Left ventricle myocardium inferior (tissue), 1 donor: ENCODE measurements around the gene ZNF791. TPM values are rescaled to one million over a fixed set of nuclear protein-coding genes. Genes with fewer than 3 reads are reported as not detected.

Source experiments
- DNase-seq: peaks from one replicate; pipeline ENCODE4 v3.0.0-alpha.2; 2020
- H3K27ac ChIP-seq: fragments of 200-600 bp; replicated peaks from 2 replicates; pipeline ENCODE4 v1.8.0; 2021
- H3K27me3 ChIP-seq: fragments of 200-600 bp; 2 replicates; pipeline ENCODE4 v1.8.0; 2021; ENCODE audit warnings: low read depth
- H3K36me3 ChIP-seq: fragments of 200-600 bp; 2 replicates; pipeline ENCODE4 v1.8.0; 2021
- H3K4me1 ChIP-seq: fragments of 200-600 bp; 2 replicates; pipeline ENCODE4 v1.8.0; 2021
- H3K4me3 ChIP-seq: fragments of 200-600 bp; 2 replicates; pipeline ENCODE4 v1.8.0; 2021; ENCODE audit warnings: mild to moderate bottlenecking, moderate library complexity
- H3K9me3 ChIP-seq: fragments of 200-600 bp; replicated peaks from 2 replicates; pipeline ENCODE4 v1.8.0; 2021
- intact Hi-C: fragments of 100-400 bp; cut with micrococcal nuclease; formaldehyde crosslinking; loops from one replicate; pipeline ENCODE4 v1.11.0; 2022
- total RNA-seq: library from RNA; stranded (reverse); fragmentation: NEBNext Ultra II Directional; extraction: Animal tissue kit (Norgen Biotek cat#: 25700); gene quantifications from one replicate; pipeline ENCODE4 v1.2.1, GENCODE V29; 2021
- TF ChIP-seq, protein P1 (sequence below): fragments of 200-600 bp; IDR thresholded peaks from 2 replicates; pipeline ENCODE4 v1.8.0; 2021; ENCODE audit warnings: antibody characterized with exemption, mild to moderate bottlenecking, borderline replicate concordance
- donor health status: DM: no; HTN: yes; CAD: no; lungs with severe emphysema.

Gene ZNF791
- total RNA-seq, 1 donor from 2014 or later = 15.4 TPM

GRCh38 chr19:12669270-12670158, 58.8 kb downstream of the ZNF791 start:
- H3K4me1 ChIP-seq = peaks cover 52% of the 10 kb centered on the region
- no peaks in the 10 kb centered on the region for H3K27me3 ChIP-seq
- H3K36me3 ChIP-seq = peaks cover 33% of the 10 kb centered on the region
- H3K27ac ChIP-seq = peak overlapping the region; percentile 98
- TF ChIP-seq, protein P1, sequence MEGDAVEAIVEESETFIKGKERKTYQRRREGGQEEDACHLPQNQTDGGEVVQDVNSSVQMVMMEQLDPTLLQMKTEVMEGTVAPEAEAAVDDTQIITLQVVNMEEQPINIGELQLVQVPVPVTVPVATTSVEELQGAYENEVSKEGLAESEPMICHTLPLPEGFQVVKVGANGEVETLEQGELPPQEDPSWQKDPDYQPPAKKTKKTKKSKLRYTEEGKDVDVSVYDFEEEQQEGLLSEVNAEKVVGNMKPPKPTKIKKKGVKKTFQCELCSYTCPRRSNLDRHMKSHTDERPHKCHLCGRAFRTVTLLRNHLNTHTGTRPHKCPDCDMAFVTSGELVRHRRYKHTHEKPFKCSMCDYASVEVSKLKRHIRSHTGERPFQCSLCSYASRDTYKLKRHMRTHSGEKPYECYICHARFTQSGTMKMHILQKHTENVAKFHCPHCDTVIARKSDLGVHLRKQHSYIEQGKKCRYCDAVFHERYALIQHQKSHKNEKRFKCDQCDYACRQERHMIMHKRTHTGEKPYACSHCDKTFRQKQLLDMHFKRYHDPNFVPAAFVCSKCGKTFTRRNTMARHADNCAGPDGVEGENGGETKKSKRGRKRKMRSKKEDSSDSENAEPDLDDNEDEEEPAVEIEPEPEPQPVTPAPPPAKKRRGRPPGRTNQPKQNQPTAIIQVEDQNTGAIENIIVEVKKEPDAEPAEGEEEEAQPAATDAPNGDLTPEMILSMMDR = peak; percentile 8
- DNase-seq = peak; percentile 78
- peak overlapping the region; percentile 92 for H3K4me3 ChIP-seq
- intact Hi-C loops = no loop called here
- H3K9me3 ChIP-seq = no peaks in the 10 kb centered on the region

DNA sequence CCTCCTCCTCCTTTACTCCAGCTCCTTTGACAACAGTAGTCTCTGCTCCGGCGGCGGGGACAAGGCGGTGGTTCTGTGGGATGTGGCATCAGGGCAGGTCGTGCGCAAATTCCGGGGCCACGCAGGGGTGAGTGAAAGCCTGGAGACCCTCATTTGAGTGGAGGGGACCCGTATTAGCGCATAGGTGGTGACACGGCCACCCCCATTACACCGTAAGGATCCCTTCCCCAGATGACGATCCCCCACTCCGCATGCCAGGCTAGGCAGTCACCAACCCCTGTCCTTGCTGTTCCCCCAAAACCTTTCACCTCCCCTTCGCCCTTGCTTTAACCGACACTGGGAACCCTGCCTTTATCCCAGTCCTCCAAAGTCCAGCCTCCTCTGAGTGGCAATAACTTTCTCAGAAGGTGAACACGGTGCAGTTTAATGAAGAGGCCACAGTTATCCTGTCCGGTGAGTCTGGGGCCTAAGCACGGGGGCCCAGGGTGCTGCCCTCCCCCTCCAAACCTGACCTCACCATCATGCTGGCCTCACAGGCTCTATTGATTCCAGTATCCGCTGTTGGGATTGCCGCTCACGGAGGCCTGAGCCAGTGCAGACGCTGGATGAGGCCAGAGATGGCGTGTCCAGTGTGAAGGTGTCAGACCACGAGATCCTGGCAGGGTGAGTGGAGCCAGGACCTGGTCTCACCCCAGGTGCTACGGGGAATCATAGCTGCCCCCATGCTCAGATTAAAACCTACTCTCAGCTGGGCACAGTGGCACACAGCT, 59.6 kb downstream of the ZNF791 start:
- TF ChIP-seq, protein P1 = no peak
- no peaks in the 10 kb centered on the region for H3K27me3 ChIP-seq
- H3K4me1 ChIP-seq = peaks cover 52% of the 10 kb centered on the region
- H3K36me3 ChIP-seq = peaks cover 36% of the 10 kb centered on the region
- intact Hi-C loops = no loop called here
- peak overlapping the region; percentile 92 for H3K4me3 ChIP-seq
- H3K9me3 ChIP-seq = no peaks in the 10 kb centered on the region
- H3K27ac ChIP-seq = peak overlapping the region; percentile 98
- DNase-seq = no peak

- intact Hi-C loops = no loop called here
- Histone ChIP-seq H3K27ac (no peak overlapping the region), H3K4me1 (peaks cover 28% of the 10 kb centered on the region), H3K4me3 (no peak overlapping the region), H3K36me3 (peaks cover 60% of the 10 kb centered on the region), H3K9me3 (no peaks in the 10 kb centered on the region), H3K27me3 (no peaks in the 10 kb centered on the region)
- DNase-seq = no peak
- TF ChIP-seq, protein P1 = no peak
These were observed 62.0 kb downstream of the ZNF791 start for GRCh38 chr19:12672744-12673143.

DNA sequence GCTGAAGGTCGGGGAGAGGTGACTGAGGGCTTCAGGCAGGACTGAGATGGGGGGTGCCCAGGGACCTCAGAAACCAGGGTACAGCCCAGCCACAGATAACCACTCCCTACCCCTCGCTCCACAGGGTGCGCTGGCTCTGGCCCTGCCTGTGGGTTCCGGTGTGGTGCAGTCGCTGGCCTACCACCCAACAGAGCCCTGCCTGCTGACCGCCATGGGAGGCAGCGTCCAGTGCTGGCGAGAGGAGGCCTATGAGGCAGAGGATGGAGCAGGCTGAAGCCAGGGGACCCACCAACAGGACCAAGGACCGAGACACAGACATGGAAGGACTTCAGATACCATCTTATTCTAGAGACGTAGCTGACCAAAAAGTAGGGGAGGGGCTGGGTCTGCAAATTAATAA, 64.7 kb downstream of the ZNF791 start:
- intact Hi-C loops = no loop called here
- no peak for DNase-seq
- peaks cover 11% of the 10 kb centered on the region for H3K4me1 ChIP-seq

DNA sequence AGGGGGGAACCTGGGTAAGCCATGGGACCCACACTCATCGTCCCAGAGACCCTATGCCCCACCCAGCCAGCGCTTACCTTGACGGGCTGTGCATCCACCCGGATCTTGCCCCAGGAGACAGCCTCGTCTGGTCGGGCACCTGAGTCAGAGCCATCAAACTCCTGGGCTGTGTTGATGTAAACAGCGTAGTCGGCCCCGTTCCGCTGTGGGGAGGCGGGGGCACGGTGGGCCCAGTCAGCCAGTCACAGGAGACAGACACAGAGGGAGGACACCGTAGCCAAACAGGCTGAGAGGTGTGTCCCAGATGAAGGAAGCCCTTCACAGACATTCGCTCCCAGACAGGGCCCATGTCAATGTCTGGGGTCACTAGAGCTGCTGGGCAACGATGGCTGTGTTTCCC, 65.2 kb downstream of the ZNF791 start:
- H3K36me3 ChIP-seq = peaks cover 79% of the 10 kb centered on the region
- intact Hi-C loops = no loop called here
- H3K27ac ChIP-seq = no peak overlapping the region
- no peaks in the 10 kb centered on the region for H3K9me3 ChIP-seq
- no peak overlapping the region for H3K4me3 ChIP-seq
- no peak for DNase-seq
- TF ChIP-seq, protein P1 = no peak
- H3K27me3 ChIP-seq = no peaks in the 10 kb centered on the region
- peaks cover 12% of the 10 kb centered on the region for H3K4me1 ChIP-seq

More for the DNA sequence above, 64.7 kb downstream of the ZNF791 start:
- peaks cover 79% of the 10 kb centered on the region for H3K36me3 ChIP-seq
- H3K4me3 ChIP-seq = no peak overlapping the region
- H3K27me3 ChIP-seq = no peaks in the 10 kb centered on the region
- TF ChIP-seq, protein P1 = no peak
- no peak overlapping the region for H3K27ac ChIP-seq
- no peaks in the 10 kb centered on the region for H3K9me3 ChIP-seq
